ENCODE measurements around the gene SPATA6L.
"Not testable (repeated sequence)": the region's sequence is repeated elsewhere in the genome, so short reads cannot be mapped to it uniquely, and the experiment has no call there.

The SPATA6L gene

GRCh38 chr9:4677392-4677791, 11.1 kb upstream of the SPATA6L start:
- in situ Hi-C loops (cut with MboI; ENCODE audit: low sequenced_read_pairs), result no loop called here

- in situ Hi-C loops (cut with MboI; ENCODE audit: low sequenced_read_pairs), result no loop called here
These were observed 8.5 kb upstream of the SPATA6L start for GRCh38 chr9:4674783-4675182.

GRCh38 chr9:4671737-4672136, 5.5 kb upstream of the SPATA6L start:
- in situ Hi-C loops (cut with MboI; ENCODE audit: low sequenced_read_pairs), result no loop called here

- in situ Hi-C loops (cut with MboI; ENCODE audit: low sequenced_read_pairs), result no loop called here
These were observed 4.3 kb upstream of the SPATA6L start for GRCh38 chr9:4670591-4670990.

- in situ Hi-C loops (cut with MboI; ENCODE audit: low sequenced_read_pairs), result no loop called here
These were observed 3.6 kb upstream of the SPATA6L start for GRCh38 chr9:4669890-4670289.

GRCh38 chr9:4668604-4669003, 2.3 kb upstream of the SPATA6L start:
- in situ Hi-C loops (cut with MboI; ENCODE audit: low sequenced_read_pairs), result no loop called here

- in situ Hi-C loops (cut with MboI; ENCODE audit: low sequenced_read_pairs), result no loop called here
These were observed 1.4 kb upstream of the SPATA6L start for GRCh38 chr9:4667681-4668080.

GRCh38 chr9:4665357-4665756, 923 bp downstream of the SPATA6L start:
- in situ Hi-C loops (cut with MboI; ENCODE audit: low sequenced_read_pairs), result no loop called here

- in situ Hi-C loops (cut with MboI; ENCODE audit: low sequenced_read_pairs), result no loop called here
These were observed 2.3 kb downstream of the SPATA6L start for GRCh38 chr9:4663956-4664355.

GRCh38 chr9:4662989-4663792, 3.1 kb downstream of the SPATA6L start:
- in situ Hi-C loops (cut with MboI; ENCODE audit: low sequenced_read_pairs), result no loop called here

- in situ Hi-C loops (cut with MboI; ENCODE audit: low sequenced_read_pairs), result no loop called here
These were observed 3.9 kb downstream of the SPATA6L start, which contains the start of gene PLPP6 for GRCh38 chr9:4662108-4662988. PLPP6 (plus strand) TSS chr9:4662294; CDS start chr9:4662376, 82 bp downstream.

- in situ Hi-C loops (cut with MboI; ENCODE audit: low sequenced_read_pairs), result no loop called here
These were observed 4.7 kb downstream of the SPATA6L start for GRCh38 chr9:4661611-4662010.

GRCh38 chr9:4661165-4661564, 5.1 kb downstream of the SPATA6L start:
- in situ Hi-C loops (cut with MboI; ENCODE audit: low sequenced_read_pairs), result no loop called here

- in situ Hi-C loops (cut with MboI; ENCODE audit: low sequenced_read_pairs), result not testable (repeated sequence)
These were observed 5.6 kb downstream of the SPATA6L start for GRCh38 chr9:4660665-4661064.

GRCh38 chr9:4657426-4658159, 8.7 kb downstream of the SPATA6L start:
- in situ Hi-C loops (cut with MboI; ENCODE audit: low sequenced_read_pairs), result no loop called here

- in situ Hi-C loops (cut with MboI; ENCODE audit: low sequenced_read_pairs), result no loop called here
These were observed 9.7 kb downstream of the SPATA6L start for GRCh38 chr9:4656621-4657020.

- in situ Hi-C loops (cut with MboI; ENCODE audit: low sequenced_read_pairs), result not testable (repeated sequence)
These were observed 10.1 kb downstream of the SPATA6L start for GRCh38 chr9:4656196-4656595.

- in situ Hi-C loops (cut with MboI; ENCODE audit: low sequenced_read_pairs), result no loop called here
These were observed 11.7 kb downstream of the SPATA6L start for GRCh38 chr9:4654538-4654937.

GRCh38 chr9:4654084-4654483, 12.2 kb downstream of the SPATA6L start:
- in situ Hi-C loops (cut with MboI; ENCODE audit: low sequenced_read_pairs), result no loop called here

GRCh38 chr9:4642351-4642750, 23.9 kb downstream of the SPATA6L start:
- in situ Hi-C loops (cut with MboI; ENCODE audit: low sequenced_read_pairs), result no loop called here

GRCh38 chr9:4640027-4640426, 26.3 kb downstream of the SPATA6L start:
- in situ Hi-C loops (cut with MboI; ENCODE audit: low sequenced_read_pairs), result no loop called here

Data from hTERT RPE-1 (cell line).